Measurements from ENCODE around the gene IGFBP2.

- TF ChIP-seq ELF4 (IDR thresholded peaks at IDR 0.05) (no peak), TARDBP (IDR thresholded peaks at IDR 0.05) (no peak), FOXA1 (IDR thresholded peaks at IDR 0.05) (no peak)
Observed at GRCh38 chr2:216660496-216660895, 27.3 kb downstream of the IGFBP2 start.

Data from HEK293T (cell line).